ENCODE results near the gene MSH5. TPM values are rescaled to one million over a fixed set of nuclear protein-coding genes. Genes with fewer than 3 reads are reported as not detected.

Gene MSH5
- total and polyA plus RNA-seq, 9 of the 15 experiments (the other 6 are each of a cell fraction or from before 2014, with no cell fraction given), result 12.5 to 104 (median 46.6) TPM

DNA sequence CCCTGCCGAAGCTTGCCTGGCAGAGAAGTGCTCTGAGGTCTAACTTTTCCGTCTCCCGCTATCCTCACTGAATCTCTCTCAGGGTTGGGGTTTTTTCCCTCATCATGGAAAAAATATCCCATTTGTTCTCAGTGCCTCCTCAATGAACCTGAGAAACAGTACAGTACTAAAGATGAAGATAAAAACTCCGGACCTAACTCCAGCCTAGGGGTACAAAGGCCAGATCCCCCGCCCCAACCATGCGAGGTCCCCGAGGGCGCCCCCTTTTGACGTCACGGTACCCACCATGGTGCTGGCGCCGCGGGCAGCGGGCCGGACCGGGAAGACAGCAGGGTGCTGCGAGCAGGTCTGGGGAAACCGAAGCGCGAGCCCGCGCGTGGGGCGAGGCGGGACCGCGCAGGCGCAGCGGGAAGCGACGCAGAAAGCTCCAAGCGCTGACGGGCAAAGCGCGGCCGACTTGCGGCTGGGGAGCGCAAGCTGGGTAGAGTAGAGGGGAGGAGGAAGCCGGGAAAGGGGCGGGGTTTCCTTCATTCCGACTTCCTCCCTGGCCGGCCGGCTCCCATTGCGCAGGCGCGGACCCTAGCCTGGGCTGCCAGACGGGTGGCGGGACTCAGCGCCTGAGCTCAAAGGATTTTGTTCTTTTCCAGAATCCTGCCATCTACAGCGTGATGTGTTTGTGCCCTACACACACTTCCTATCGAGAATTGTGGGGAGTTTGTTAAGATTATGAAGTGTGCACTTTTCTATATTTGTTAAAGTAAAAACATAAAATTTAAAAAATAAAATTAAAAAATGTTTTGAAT lies 66.9 kb downstream of the MSH5 start, which contains the start of gene LSM2 (continued):
- no peak for TF ChIP-seq RERE (CRISPR knock-in tag; IDR thresholded peaks at IDR 0.05; ENCODE audit: borderline replicate concordance)
- no peak for TF ChIP-seq ZNF3 (CRISPR knock-in tag; IDR thresholded peaks at IDR 0.05)
- no peak; the same call in 1 of the 2 replicates for TF ChIP-seq TCFL5 (CRISPR knock-in tag; conservative IDR thresholded peaks at IDR 0.05)
- no peak for TF ChIP-seq COPS2 (conservative IDR thresholded peaks at IDR 0.05)
- TF ChIP-seq ZBTB7A (IDR thresholded peaks at IDR 0.05; ENCODE audit: borderline replicate concordance, control insufficient read depth, low read depth, low read length), result peak; percentile 97
- peak in 1 of 2 experiments; percentile 93; a peak in 2 of 4 replicates for TF ChIP-seq SRF (CRISPR knock-in tag; IDR thresholded peaks at IDR 0.05)
- TF ChIP-seq MCM2 (IDR thresholded peaks at IDR 0.05; ENCODE audit: low read depth), result no peak
- peak; percentile 81; the same call in 1 of the 2 replicates for TF ChIP-seq E2F4 (CRISPR knock-in tag; IDR thresholded peaks at IDR 0.05; ENCODE audit: low read depth)
- peak; percentile 29; the same call in 1 of the 2 replicates for TF ChIP-seq ZNF436 (CRISPR knock-in tag; IDR thresholded peaks at IDR 0.05)
- TF ChIP-seq ZNF124 (CRISPR knock-in tag; IDR thresholded peaks at IDR 0.05), result no peak
- TF ChIP-seq NR2C2 (CRISPR knock-in tag; IDR thresholded peaks at IDR 0.05), result no peak
- peak; percentile 64; the same call in 1 of the 2 replicates for TF ChIP-seq NR2C2 (tag; IDR thresholded peaks at IDR 0.05)
- no peak for TF ChIP-seq STAG1 (CRISPR knock-in tag; IDR thresholded peaks at IDR 0.05; ENCODE audit: borderline replicate concordance)
- TF ChIP-seq NCOR1 (IDR thresholded peaks at IDR 0.05), result no peak
- peak; percentile 97 for TF ChIP-seq SUPT5H (IDR thresholded peaks at IDR 0.05)
- TF ChIP-seq EP300 (IDR thresholded peaks at IDR 0.05; ENCODE audit: low read length), result peak; percentile 32; the same call in 1 of the 2 replicates
- no peak for TF ChIP-seq ILK (tag; IDR thresholded peaks at IDR 0.05; ENCODE audit: borderline replicate concordance, low read depth)
- peak; percentile 93 for TF ChIP-seq PHF21A (IDR thresholded peaks at IDR 0.05; ENCODE audit: borderline replicate concordance, low read depth)
- TF ChIP-seq ZNF695 (CRISPR knock-in tag; IDR thresholded peaks at IDR 0.05), result no peak
- no peak; the same call in 1 of the 2 replicates for TF ChIP-seq ZNF668 (CRISPR knock-in tag; IDR thresholded peaks at IDR 0.05)
- TF ChIP-seq ZSCAN32 (CRISPR knock-in tag; IDR thresholded peaks at IDR 0.05), result peak; percentile 50; the same call in 1 of the 2 replicates
- no peak; the same call in 1 of the 2 replicates for TF ChIP-seq LCOR (CRISPR knock-in tag; IDR thresholded peaks at IDR 0.05)
- TF ChIP-seq SIN3A (IDR thresholded peaks at IDR 0.05; ENCODE audit: borderline replicate concordance in 2 of 2, control insufficient read depth in 1 of 2, low read depth in 2 of 2, low read length in 2 of 2), result peak; percentile 85; a peak in 3 of 4 replicates
